Astrocyte of the cerebellum (primary cell): Measurements from ENCODE around the gene CCNE1.

Source experiments
- DNase-seq: peaks from one replicate; pipeline ENCODE4 v3.0.0-alpha.2; 2011; ENCODE audit warnings: low read depth
- H3K4me3 ChIP-seq: 2 replicates; pipeline ENCODE4 v1.5.1; 2011; ENCODE audit warnings: mild to moderate bottlenecking, low read depth, low read length, moderate library complexity
- in situ Hi-C: cut with HindIII; loops from 2 replicates; pipeline ENCODE4 v1.10.0; 2017; ENCODE audit warnings: low sequenced_read_pairs
- TF ChIP-seq, protein P1 (sequence below): IDR thresholded peaks from 2 replicates; pipeline ENCODE4 v1.5.1; 2012; ENCODE audit warnings: low read length, low read depth, moderate library complexity, mild to moderate bottlenecking; ENCODE audit errors: missing control alignments

The CCNE1 gene

DNA sequence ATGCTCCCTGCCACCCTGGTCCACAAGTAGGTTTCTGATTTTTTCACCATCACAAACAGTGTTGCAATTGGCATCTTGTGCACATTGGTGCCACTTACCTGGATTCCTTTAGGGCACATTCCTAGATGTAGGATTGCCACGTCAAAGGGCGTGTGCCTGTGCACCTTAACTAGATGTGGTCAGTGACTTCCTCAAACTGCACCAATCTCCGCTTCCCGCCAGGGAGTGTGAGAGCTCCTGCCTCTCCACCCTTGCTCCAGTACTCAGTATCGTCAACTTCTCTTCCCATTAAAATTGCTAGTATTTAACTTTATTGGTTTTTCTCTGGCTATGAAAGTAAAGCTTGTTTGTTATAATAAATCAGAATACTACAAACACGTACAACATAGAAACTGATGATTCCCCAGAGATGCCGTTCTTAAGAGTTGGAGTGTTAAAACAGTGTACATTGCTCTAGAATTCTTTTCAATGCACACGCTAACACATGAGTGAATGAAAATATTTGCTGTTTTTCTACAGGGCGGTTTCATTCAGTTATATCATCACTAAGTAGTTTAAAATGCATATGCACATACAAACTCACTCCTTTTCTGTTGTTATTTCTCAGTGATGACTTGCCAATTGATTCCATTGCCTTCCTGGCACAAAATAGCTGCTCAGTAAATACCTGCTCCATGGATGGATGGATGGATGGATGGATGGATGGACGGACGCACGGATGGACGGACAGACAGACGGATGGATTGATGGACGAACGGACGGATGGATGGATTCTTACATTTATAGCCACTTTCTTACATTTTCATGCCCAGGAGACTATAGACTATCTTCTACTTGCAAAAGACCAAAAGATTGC is 23.4 kb downstream of the CCNE1 start:
- H3K4me3 ChIP-seq = no peak overlapping the region
- TF ChIP-seq, protein P1, sequence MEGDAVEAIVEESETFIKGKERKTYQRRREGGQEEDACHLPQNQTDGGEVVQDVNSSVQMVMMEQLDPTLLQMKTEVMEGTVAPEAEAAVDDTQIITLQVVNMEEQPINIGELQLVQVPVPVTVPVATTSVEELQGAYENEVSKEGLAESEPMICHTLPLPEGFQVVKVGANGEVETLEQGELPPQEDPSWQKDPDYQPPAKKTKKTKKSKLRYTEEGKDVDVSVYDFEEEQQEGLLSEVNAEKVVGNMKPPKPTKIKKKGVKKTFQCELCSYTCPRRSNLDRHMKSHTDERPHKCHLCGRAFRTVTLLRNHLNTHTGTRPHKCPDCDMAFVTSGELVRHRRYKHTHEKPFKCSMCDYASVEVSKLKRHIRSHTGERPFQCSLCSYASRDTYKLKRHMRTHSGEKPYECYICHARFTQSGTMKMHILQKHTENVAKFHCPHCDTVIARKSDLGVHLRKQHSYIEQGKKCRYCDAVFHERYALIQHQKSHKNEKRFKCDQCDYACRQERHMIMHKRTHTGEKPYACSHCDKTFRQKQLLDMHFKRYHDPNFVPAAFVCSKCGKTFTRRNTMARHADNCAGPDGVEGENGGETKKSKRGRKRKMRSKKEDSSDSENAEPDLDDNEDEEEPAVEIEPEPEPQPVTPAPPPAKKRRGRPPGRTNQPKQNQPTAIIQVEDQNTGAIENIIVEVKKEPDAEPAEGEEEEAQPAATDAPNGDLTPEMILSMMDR = no peak
- DNase-seq = no peak
- in situ Hi-C loops = loop anchor here (25.0 kb wide), 1 partner anchor 223 kb away; the partner anchor contains the start of gene POP4

DNA sequence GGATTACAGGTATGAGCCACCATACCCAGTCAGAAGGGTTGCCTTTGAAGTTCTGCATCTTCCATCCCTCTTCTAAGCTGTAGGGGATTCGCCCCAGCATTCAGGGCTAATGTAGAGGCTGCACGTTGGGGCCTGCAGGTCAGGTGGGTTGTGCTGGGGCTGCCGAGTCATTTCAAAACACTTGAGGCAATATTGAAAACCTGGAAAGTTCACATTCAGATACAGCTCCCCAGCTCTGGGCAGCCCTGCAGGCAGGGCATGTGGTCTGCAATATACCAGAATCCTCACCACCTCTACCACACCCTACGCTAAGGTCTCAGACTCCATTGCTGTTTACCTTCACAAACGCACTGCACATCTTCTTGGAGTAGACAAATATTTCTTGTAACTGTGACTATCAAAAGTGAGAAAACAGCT is 24.6 kb downstream of the CCNE1 start:
- in situ Hi-C loops = loop anchor here (25.0 kb wide), 1 partner anchor 224 kb away; the partner anchor contains the start of gene POP4
- TF ChIP-seq, protein P1 = no peak
- H3K4me3 ChIP-seq = no peak overlapping the region
- no peak for DNase-seq

DNA sequence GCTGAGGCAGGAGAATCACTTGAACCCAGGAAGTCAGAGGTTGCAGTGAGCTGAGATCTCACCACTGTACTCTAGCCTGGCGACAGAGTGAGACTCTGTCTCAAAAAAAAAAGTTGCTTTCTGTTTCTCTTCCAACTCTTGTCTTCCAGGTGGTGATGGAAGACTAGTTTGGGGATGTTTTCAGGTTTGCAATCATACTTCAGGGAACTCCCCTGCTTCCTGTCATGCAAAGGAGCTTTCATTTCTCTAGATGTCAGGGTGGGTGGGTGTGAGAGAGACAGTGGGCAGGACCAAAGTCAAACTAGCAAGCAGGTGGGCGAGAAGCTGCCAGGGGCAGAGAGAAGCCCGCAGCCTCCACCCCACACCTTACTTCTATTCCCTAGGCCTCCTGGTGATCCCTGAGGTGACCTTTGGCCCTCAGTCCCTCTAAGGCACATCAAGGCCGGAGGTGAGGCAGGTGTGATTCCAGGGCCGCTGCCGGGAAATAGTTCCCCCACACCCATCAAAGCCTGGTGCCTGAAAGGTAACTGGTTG is 25.7 kb downstream of the CCNE1 start:
- TF ChIP-seq, protein P1 = no peak
- no peak for DNase-seq
- no peak overlapping the region for H3K4me3 ChIP-seq
- in situ Hi-C loops = loop anchor here (25.0 kb wide), 1 partner anchor 225 kb away; the partner anchor contains the start of gene POP4

DNA sequence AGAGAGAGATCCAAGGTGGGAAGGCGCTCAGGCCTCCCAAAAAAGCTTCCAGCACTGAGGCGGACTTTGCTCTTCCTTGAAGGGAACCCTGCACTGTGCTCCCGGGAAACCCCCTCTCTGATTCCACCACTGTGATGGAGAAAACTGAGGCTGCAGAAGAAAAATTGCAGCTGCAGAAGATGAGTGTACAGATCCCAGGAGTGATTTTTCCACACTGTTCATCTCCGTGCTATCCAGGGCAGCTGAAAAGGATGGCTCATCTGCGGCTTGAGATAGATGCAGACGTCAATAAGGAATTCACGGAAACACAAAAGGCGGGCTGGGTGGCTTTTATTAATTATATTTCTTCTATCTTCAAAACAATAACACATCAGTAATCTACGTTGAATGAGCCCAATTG is 26.2 kb downstream of the CCNE1 start:
- in situ Hi-C loops = loop anchor here (25.0 kb wide), 1 partner anchor 226 kb away; the partner anchor contains the start of gene POP4
- DNase-seq = no peak
- TF ChIP-seq, protein P1 = no peak
- H3K4me3 ChIP-seq = no peak overlapping the region

DNA sequence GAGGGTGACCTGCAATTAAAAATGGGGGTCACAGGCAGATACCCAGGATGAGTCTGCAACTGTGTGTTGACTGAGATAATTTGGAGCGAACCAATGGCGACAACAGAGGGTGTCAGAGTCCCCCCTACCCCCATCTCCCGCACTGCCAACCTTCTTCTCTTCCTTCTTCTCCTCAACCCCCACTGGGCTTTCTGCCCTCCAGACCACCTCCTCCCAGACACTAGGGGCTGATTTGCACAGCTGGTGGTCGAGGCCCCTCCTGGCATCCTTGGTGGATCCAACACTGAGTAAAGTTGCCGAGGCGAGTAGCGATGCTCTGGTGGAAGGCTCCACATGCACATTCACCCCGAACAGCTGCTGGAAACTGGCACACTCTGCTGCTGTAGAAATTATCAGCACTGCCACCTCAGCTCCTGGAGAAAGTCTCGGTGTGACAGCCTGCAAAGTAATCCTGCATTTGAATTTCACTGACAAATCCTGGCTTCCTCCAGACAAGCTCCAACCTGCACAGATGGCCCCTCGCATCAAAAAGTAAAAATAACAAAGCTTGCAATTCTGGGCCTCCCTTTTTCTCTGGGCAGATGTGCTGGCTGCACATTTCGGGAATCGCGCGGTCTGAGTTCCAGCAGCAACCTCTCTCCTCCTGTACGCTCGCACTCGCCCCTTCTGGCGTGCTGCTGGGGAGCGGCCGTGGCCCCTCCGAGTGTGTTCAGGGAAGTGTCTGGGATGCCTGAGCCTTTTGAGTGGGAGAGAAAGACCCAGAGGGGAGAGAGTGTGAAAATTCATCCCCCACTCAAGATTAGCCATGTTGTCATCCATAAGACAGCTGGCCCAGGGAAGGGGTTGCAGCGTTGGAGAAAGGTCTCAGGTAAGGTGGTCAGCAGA is 28.5 kb downstream of the CCNE1 start:
- TF ChIP-seq, protein P1 = no peak
- DNase-seq = no peak
- in situ Hi-C loops = loop anchor here (25.0 kb wide), 1 partner anchor 228 kb away; the partner anchor contains the start of gene POP4

DNA sequence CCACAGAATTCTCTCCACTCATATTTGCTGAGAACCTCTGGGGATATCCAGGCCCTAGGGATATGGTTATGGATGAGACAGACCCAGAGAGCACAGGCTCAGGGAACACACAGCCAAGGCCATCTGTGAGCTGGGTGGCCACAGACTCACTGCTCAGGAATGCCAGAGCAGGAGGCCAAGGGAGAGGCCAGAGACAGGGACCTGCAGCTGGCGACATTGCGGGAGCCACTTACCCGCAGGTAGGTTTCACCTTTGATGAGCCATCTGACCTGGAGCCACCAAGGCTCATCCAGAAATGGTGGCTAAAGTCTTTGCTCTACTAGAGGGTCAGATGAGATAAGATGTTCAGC is 29.4 kb downstream of the CCNE1 start:
- H3K4me3 ChIP-seq = no peak overlapping the region
- TF ChIP-seq, protein P1 = no peak
- DNase-seq = no peak
- in situ Hi-C loops = loop anchor here (25.0 kb wide), 1 partner anchor 229 kb away; the partner anchor contains the start of gene POP4

More for the DNA sequence above, 28.5 kb downstream of the CCNE1 start:
- no peak overlapping the region for H3K4me3 ChIP-seq
